ENCODE results near the gene SHISAL2A. TPM values are rescaled to one million over a fixed set of nuclear protein-coding genes. Genes with fewer than 3 reads are reported as not detected.

Gene SHISAL2A
- total RNA-seq, 2 experiments from 2014 or later: 25.9 to 28.4 TPM

GRCh38 chr1:52633291-52633754 is 355 bp downstream of the SHISAL2A start:
- Histone ChIP-seq H3K27ac (ENCODE audit: low read depth in 1 of 2, low read length in 2 of 2) (peak overlapping the region; percentile 87 to 91), H3K4me3 (ENCODE audit: low read length) (peak overlapping the region; percentile 70), H3K4me1 (ENCODE audit: insufficient read depth, low read length) (peaks cover 77% of the 10 kb centered on the region), H3K27me3 (ENCODE audit: control insufficient read depth in 1 of 2, insufficient read depth in 2 of 2, low read length in 2 of 2) (no peaks in the 10 kb centered on the region), H3K36me3 (ENCODE audit: insufficient read depth, low read length) (no peaks in the 10 kb centered on the region), H3K9me3 (ENCODE audit: control insufficient read depth in 1 of 2, insufficient read depth in 1 of 2, low read length in 2 of 2) (no peaks in the 10 kb centered on the region)
- Mint-ChIP-seq H3K9me3 (no peaks in the 10 kb centered on the region), H3K27me3 (no peaks in the 10 kb centered on the region), H3K36me3 (ENCODE audit: low read depth) (peaks cover 17% of the 10 kb centered on the region), H3K4me3 (peak overlapping the region; percentile 77), H3K4me1 (ENCODE audit: low read depth) (peaks cover 73% of the 10 kb centered on the region), H3K27ac (peak overlapping the region; percentile 98)
- intact Hi-C loops (cut with DNase I, micrococcal nuclease): loop anchor here in 1 of 2 experiments (2.0 kb wide), 2 partner anchors 31 to 81 kb away; partner anchors contain the start of genes GPX7 and TUT4
- ChIA-PET CTCF (interaction anchor here (0.9 to 1.5 kb wide), 3 partner anchors 53 to 229 kb away, joined by 3 read pairs; partner anchors contain the start of genes ORC1 and PRPF38A), POLR2A (interaction anchor here (0.5 to 8.7 kb wide), 24 partner anchors 8 to 602 kb away, joined by 3 to 97 read pairs (median 3); partner anchors contain the start of genes CC2D1B, GPX7 and TUT4)
- ATAC-seq (ENCODE audit: poor library complexity): peak; percentile 2
- peak; percentile 15 to 69 (median 29) for DNase-seq
- no peak for TF ChIP-seq CTCF (IDR thresholded peaks at IDR 0.05)

- no peaks in the 10 kb centered on the region for H3K27me3 ChIP-seq (ENCODE audit: control insufficient read depth in 1 of 2, insufficient read depth in 2 of 2, low read length in 2 of 2)
- Mint-ChIP-seq H3K9me3 (no peaks in the 10 kb centered on the region), H3K27ac (peak overlapping the region; percentile 98), H3K4me3 (peak overlapping the region; percentile 77), H3K36me3 (ENCODE audit: low read depth) (peaks cover 20% of the 10 kb centered on the region), H3K27me3 (no peaks in the 10 kb centered on the region), H3K4me1 (ENCODE audit: low read depth) (peaks cover 79% of the 10 kb centered on the region)
- DNase-seq (peak in 3 of 14 experiments; percentile 35 to 42 (median 38)), ATAC-seq (ENCODE audit: poor library complexity) (no peak)
- H3K27ac ChIP-seq (ENCODE audit: low read depth in 1 of 2, low read length in 2 of 2): peak overlapping the region; percentile 87 to 91
- intact Hi-C loops (cut with DNase I, micrococcal nuclease): no loop called here
- no peaks in the 10 kb centered on the region for H3K36me3 ChIP-seq (ENCODE audit: insufficient read depth, low read length)
- H3K4me3 ChIP-seq (ENCODE audit: low read length): peak overlapping the region; percentile 70
- peaks cover 85% of the 10 kb centered on the region for H3K4me1 ChIP-seq (ENCODE audit: insufficient read depth, low read length)
- no peaks in the 10 kb centered on the region for H3K9me3 ChIP-seq (ENCODE audit: control insufficient read depth in 1 of 2, insufficient read depth in 1 of 2, low read length in 2 of 2)
- TF ChIP-seq CTCF (IDR thresholded peaks at IDR 0.05): no peak
- CTCF ChIA-PET: interaction anchor here (1.2 to 1.5 kb wide), 2 partner anchors 52 to 230 kb away, joined by 3 read pairs; partner anchors contain the start of genes ORC1 and PRPF38A
- POLR2A ChIA-PET: interaction anchor here (0.9 to 8.7 kb wide), 16 partner anchors 9 to 268 kb away, joined by 3 to 97 read pairs (median 5); partner anchors contain the start of genes CC2D1B, GPX7, TUT4 and ZYG11B
Measured at GRCh38 chr1:52634111-52634510, 1.1 kb downstream of the SHISAL2A start.

GRCh38 chr1:52635321-52636089 is 2.5 kb downstream of the SHISAL2A start:
- Histone ChIP-seq H3K27ac (ENCODE audit: low read depth in 1 of 2, low read length in 2 of 2) (peak overlapping the region; percentile 76 to 91), H3K9me3 (ENCODE audit: control insufficient read depth in 1 of 2, insufficient read depth in 1 of 2, low read length in 2 of 2) (no peaks in the 10 kb centered on the region), H3K4me1 (ENCODE audit: insufficient read depth, low read length) (peaks cover 89% of the 10 kb centered on the region), H3K4me3 (ENCODE audit: low read length) (no peak overlapping the region), H3K36me3 (ENCODE audit: insufficient read depth, low read length) (peaks cover 8% of the 10 kb centered on the region), H3K27me3 (ENCODE audit: control insufficient read depth in 1 of 2, insufficient read depth in 2 of 2, low read length in 2 of 2) (no peaks in the 10 kb centered on the region)
- ChIA-PET CTCF (interaction anchor here (0.9 kb wide), 1 partner anchor 51 kb away, joined by 5 read pairs; no protein-coding TSS in a partner anchor), POLR2A (interaction anchor here (0.6 to 8.7 kb wide), 11 partner anchors 14 to 231 kb away, joined by 3 to 97 read pairs (median 5); partner anchors contain the start of genes GPX7, ORC1, PRPF38A and TUT4)
- no peak for TF ChIP-seq CTCF (IDR thresholded peaks at IDR 0.05)
- DNase-seq (peak in 3 of 14 experiments; percentile 48 to 74 (median 56)), ATAC-seq (ENCODE audit: poor library complexity) (no peak)
- Mint-ChIP-seq H3K27me3 (no peaks in the 10 kb centered on the region), H3K9me3 (no peaks in the 10 kb centered on the region), H3K36me3 (ENCODE audit: low read depth) (peaks cover 27% of the 10 kb centered on the region), H3K27ac (peak overlapping the region; percentile 98), H3K4me1 (ENCODE audit: low read depth) (peaks cover 80% of the 10 kb centered on the region), H3K4me3 (peak overlapping the region; percentile 77)
- intact Hi-C loops (cut with DNase I, micrococcal nuclease): loop anchor here in 1 of 2 experiments (2.0 kb wide), 2 partner anchors 51 to 83 kb away; partner anchors contain the start of gene TUT4
